Gastrocnemius medialis (tissue), 4 donors: ENCODE data around the gene MAML2.

Experiments
- CTCF ChIP-seq, 5 experiments: fragments of 450-650 bp in 3 of 5; fragments of 200-600 bp in 2 of 5; sonication (generic) in 2 of 5; IDR thresholded peaks in 4 of 5; conservative IDR thresholded peaks in 1 of 5; 1 replicate in 4 of 5; 2 replicates in 1 of 5; pipeline ENCODE4 v1.5.1; 2016 to 2019; ENCODE audit warnings: antibody characterized with exemption in 5 of 5, mild to moderate bottlenecking in 3 of 5, moderate library complexity in 3 of 5
- POLR2A ChIP-seq, 2 donors: fragments of 450-650 bp; IDR thresholded peaks; one replicate each; pipeline ENCODE4 v1.6.1; 2017; ENCODE audit warnings: antibody characterized with exemption in 2 of 2, mild to moderate bottlenecking in 2 of 2, moderate library complexity in 2 of 2

- TF ChIP-seq CTCF (IDR thresholded peaks at IDR 0.05 in 4 of 5, conservative IDR thresholded peaks at IDR 0.05 in 1 of 5) (no peak), POLR2A (IDR thresholded peaks at IDR 0.05) (no peak)
Measured at GRCh38 chr11:96149743-96150555, 193.0 kb downstream of the MAML2 start.
